Right lobe of liver (tissue), 6 donors: ENCODE data around the gene GMNC. TPM values are rescaled to one million over a fixed set of nuclear protein-coding genes. Genes with fewer than 3 reads are reported as not detected.
"Not testable (repeated sequence)": the region's sequence is repeated elsewhere in the genome, so short reads cannot be mapped to it uniquely, and the experiment has no call there.

Experiments used
- ATAC-seq, 4 donors: fragments of 200-7000 bp; cut with Tn5 transposase; one replicate each; pipeline ENCODE4 v1.9.1; 2020; ENCODE audit warnings: mild to moderate bottlenecking in 4 of 4, moderate library complexity in 4 of 4
- DNase-seq, 3 donors: peaks; one replicate each; pipeline ENCODE4 v3.0.0-alpha.2; 2020
- H3K27ac ChIP-seq, 3 donors: fragments of 200-600 bp; one replicate each; pipeline ENCODE4 v1.8.0; 2022
- H3K27me3 ChIP-seq, 2 donors: fragments of 200-600 bp; one replicate each; pipeline ENCODE4 v1.8.0; 2022
- H3K36me3 ChIP-seq, 4 donors: fragments of 200-600 bp; sonication (generic) in 1 of 4; one replicate each; pipeline versions ENCODE4 v1.5.1 to v1.8.0; 2017 to 2022; ENCODE audit warnings: control low read depth in 1 of 4
- H3K4me1 ChIP-seq, 4 donors: fragments of 200-600 bp; sonication (generic) in 1 of 4; one replicate each; pipeline versions ENCODE4 v1.5.1 to v1.8.0; 2017 to 2022; ENCODE audit warnings: control low read depth in 1 of 4
- H3K4me3 ChIP-seq, 3 donors: fragments of 200-600 bp; one replicate each; pipeline ENCODE4 v1.8.0; 2022
- H3K9me3 ChIP-seq, 4 donors: fragments of 200-600 bp; sonication (generic) in 1 of 4; one replicate each; pipeline versions ENCODE4 v1.5.1 to v1.8.0; 2017 to 2022; ENCODE audit warnings: control low read depth in 1 of 4
- CTCF ChIP-seq, 4 donors: fragments of 200-600 bp in 3 of 4; fragments of 450-650 bp in 1 of 4; IDR thresholded peaks; one replicate each; pipeline versions ENCODE4 v1.5.1 to v1.8.0; 2016 to 2022; ENCODE audit warnings: antibody characterized with exemption in 4 of 4, mild to moderate bottlenecking in 2 of 4
- POLR2A ChIP-seq: fragments of 450-650 bp; IDR thresholded peaks from one replicate; pipeline ENCODE4 v1.6.1; 2017; ENCODE audit warnings: antibody characterized with exemption, mild to moderate bottlenecking
- WGBS: methylation state at CpG from one replicate; pipeline ENCODE4 v1.1.6; 2018; ENCODE audit warnings: low coverage, low lambda C conversion rate; ENCODE audit not compliant: insufficient coverage; ENCODE audit errors: missing lambda C conversion rate; 5-methylcytosine and 5-hydroxymethylcytosine counted together
- intact Hi-C, 2 donors: fragments of 100-400 bp; cut with DNase I; formaldehyde crosslinking; loops; one replicate each; pipeline versions ENCODE4 v1.11.2 to v1.14.1; 2022
- total RNA-seq, 6 experiments: library from RNA; depleted of rRNA in 2 of 6; stranded (reverse); fragments of >200 nt in 2 of 6; fragmentation: NEBNext Ultra II Directional in 3 of 6; extraction: Animal tissue kit (Norgen Biotek cat#: 25700) in 3 of 6; gene quantifications; one replicate each; pipeline versions ENCODE4 v1.1.0 to v1.2.4, GENCODE V29; 2016 to 2023
- donor health status: DM: no; HTN: yes; CAD: no.
- donor health status: DM: no; HTN: no; CAD: no.
- donor health status: DM: no; HTN: no; CAD: no.
- donor health status: DM: no; HTN: yes; CAD: no.
- donor health status: DM: no; HTN: yes; CAD: no.

Gene GMNC
- total RNA-seq, 6 experiments from 2014 or later = 1.7 to 8.6 (median 6.2) TPM

- TF ChIP-seq POLR2A = no peak
- TF ChIP-seq CTCF (IDR thresholded peaks at IDR 0.05) = peak in 3 of 4 donors; percentile 11 to 33 (median 11)
- intact Hi-C loops = no loop called here
- Histone ChIP-seq H3K36me3 (no peaks in the 10 kb centered on the region), H3K4me3 (no peak overlapping the region), H3K27me3 (no peaks in the 10 kb centered on the region), H3K27ac (no peak overlapping the region), H3K4me1 (no peaks in the 10 kb centered on the region), H3K9me3 (no peaks in the 10 kb centered on the region)
- DNase-seq (no peak), ATAC-seq (no peak)
- WGBS = 81% methylated on average over 8 of the region's 17 CpGs
These were observed 15.4 kb upstream of the GMNC start for GRCh38 chr3:190877925-190878324.

- intact Hi-C loops, H3K4me3 ChIP-seq, H3K4me1 ChIP-seq, H3K27me3 ChIP-seq, DNase-seq, H3K36me3 ChIP-seq, H3K9me3 ChIP-seq, H3K27ac ChIP-seq: not testable (repeated sequence)
- WGBS = no CpG with 5 or more reads among the region's 7 CpGs
- peak in 1 of 4 donors; percentile 32 for ATAC-seq
These were observed 13.9 kb upstream of the GMNC start for GRCh38 chr3:190876433-190876832.

- DNase-seq, H3K27ac ChIP-seq, ATAC-seq, H3K4me1 ChIP-seq, H3K4me3 ChIP-seq, H3K36me3 ChIP-seq, H3K27me3 ChIP-seq, H3K9me3 ChIP-seq, intact Hi-C loops: not testable (repeated sequence)
- WGBS = 56% methylated on average over 1 of the region's 9 CpGs
These were observed 12.6 kb upstream of the GMNC start for GRCh38 chr3:190875061-190875460.

- TF ChIP-seq CTCF (IDR thresholded peaks at IDR 0.05) (no peak), POLR2A (no peak)
- 27% methylated on average over 3 of the region's 3 CpGs for WGBS
These were observed 7.6 kb upstream of the GMNC start for GRCh38 chr3:190870127-190870526.

GRCh38 chr3:190867071-190867470 lies 4.6 kb upstream of the GMNC start:
- TF ChIP-seq CTCF (IDR thresholded peaks at IDR 0.05) (no peak), POLR2A (no peak)

More at GRCh38 chr3:190870127-190870526, 7.6 kb upstream of the GMNC start:
- DNase-seq = no peak
- H3K27me3 ChIP-seq = no peaks in the 10 kb centered on the region
- H3K4me3 ChIP-seq = no peak overlapping the region
- no peak overlapping the region for H3K27ac ChIP-seq
- ATAC-seq = no peak
- no peaks in the 10 kb centered on the region for H3K9me3 ChIP-seq
- no peaks in the 10 kb centered on the region for H3K36me3 ChIP-seq
- H3K4me1 ChIP-seq = peaks cover 0 to 18% (median 6%) of the 10 kb centered on the region in 4 donors
- intact Hi-C loops = no loop called here

GRCh38 chr3:190865828-190866227 lies 3.3 kb upstream of the GMNC start:
- H3K9me3 ChIP-seq = no peaks in the 10 kb centered on the region
- DNase-seq (no peak), ATAC-seq (peak; percentile 11 to 64 (median 56))
- peaks cover 0 to 29% (median 9%) of the 10 kb centered on the region in 4 donors for H3K4me1 ChIP-seq
- WGBS = 29% methylated on average over 7 of the region's 7 CpGs
- H3K4me3 ChIP-seq = no peak overlapping the region
- H3K27me3 ChIP-seq = no peaks in the 10 kb centered on the region
- TF ChIP-seq CTCF (IDR thresholded peaks at IDR 0.05) (peak; percentile 22 to 44 (median 31)), POLR2A (peak; percentile 28)
- intact Hi-C loops = no loop called here
- peak overlapping the region in 2 of 3 donors; percentile 94 to 95 for H3K27ac ChIP-seq
- H3K36me3 ChIP-seq = no peaks in the 10 kb centered on the region

More at GRCh38 chr3:190867071-190867470, 4.6 kb upstream of the GMNC start:
- Histone ChIP-seq H3K27ac (no peak overlapping the region), H3K27me3 (no peaks in the 10 kb centered on the region), H3K36me3 (no peaks in the 10 kb centered on the region), H3K9me3 (no peaks in the 10 kb centered on the region), H3K4me3 (no peak overlapping the region), H3K4me1 (peaks cover 0 to 21% (median 9%) of the 10 kb centered on the region in 4 donors)
- no peak for DNase-seq
- no peak for ATAC-seq
- WGBS = 82% methylated on average over 2 of the region's 2 CpGs
- intact Hi-C loops = no loop called here
